GM21367 (cell line): ENCODE measurements around the gene CEP68.
"Not testable (repeated sequence)": the region's sequence is repeated elsewhere in the genome, so short reads cannot be mapped to it uniquely, and the experiment has no call there.

Experiments used
- ATAC-seq: cut with Tn5 transposase; IDR thresholded peaks from one replicate; pipeline ENCODE4 v1.9.1; 2021; ENCODE audit not compliant: unreplicated experiment

The CEP68 gene

DNA sequence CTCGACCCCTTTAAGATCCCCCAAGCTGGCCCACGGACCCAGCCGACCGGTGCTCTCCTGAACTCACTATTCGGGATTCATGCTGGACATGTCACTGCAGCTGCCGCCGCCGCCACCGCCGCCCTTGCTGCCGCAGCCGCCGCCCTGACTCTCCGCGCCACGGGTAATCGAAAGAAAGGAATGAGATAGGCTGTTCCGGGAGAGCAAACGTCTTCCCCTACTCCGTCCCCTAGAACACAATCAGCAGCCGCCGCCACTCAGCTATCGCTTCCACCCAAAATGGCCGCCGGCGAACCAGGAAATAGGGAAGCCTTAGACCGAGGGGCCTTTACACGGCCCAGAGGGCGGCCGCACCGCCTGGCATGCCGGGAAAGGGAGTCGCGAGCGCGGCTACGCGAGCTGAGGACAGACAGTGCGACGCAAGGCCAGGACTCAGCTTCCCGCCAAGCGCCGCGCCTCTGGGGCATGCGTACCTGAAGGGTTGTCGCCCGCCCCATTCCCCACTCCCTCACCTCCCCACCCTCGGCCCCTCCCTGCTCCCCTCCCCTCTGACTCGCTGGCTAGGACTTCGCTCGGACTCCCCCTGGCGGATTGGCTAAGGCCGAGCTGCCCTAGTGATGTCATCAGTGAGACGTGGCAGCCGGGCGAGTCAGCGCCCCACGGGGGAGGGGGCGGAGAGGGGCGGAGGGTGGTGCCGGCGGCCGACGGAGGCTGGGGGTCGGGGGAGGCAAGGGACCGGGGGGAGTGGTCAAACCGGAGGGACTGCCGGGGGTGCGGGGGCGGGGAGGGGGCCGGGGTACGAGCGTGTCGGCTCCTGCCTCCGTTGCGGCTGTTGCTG lies 73.8 kb downstream of the CEP68 start, which contains the start of gene RAB1A:
Gene RAB1A (minus strand): TSS at position 281 of the 838 bp plus-strand sequence. CDS start 191 bp downstream, at position 90.
- peak; percentile 93 for ATAC-seq

DNA sequence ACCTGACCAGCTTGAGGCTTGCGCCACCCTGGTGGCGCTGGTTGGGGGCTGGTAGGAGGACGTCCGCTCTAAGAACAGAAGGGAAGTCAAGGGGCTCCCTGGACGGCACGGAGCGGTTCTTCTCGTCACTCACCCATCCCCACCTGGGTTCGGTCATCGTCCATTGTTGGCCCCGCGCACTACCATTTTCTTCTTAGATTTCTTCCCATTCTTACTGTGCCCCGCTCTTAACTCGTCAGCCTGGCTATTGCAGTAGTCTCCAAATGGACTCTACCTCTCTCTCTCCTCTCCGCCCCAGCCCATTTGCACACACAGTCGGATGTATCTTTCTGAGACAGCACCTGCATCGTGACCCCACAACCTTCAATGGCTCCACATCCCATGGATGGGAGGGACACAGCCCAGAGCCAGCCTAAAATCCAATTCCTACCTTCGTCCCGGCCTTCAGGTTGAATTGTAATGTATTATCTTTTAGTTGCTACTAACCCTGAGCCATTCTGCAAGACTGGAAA lies 74.5 kb downstream of the CEP68 start:
- peak; percentile 28 for ATAC-seq

DNA sequence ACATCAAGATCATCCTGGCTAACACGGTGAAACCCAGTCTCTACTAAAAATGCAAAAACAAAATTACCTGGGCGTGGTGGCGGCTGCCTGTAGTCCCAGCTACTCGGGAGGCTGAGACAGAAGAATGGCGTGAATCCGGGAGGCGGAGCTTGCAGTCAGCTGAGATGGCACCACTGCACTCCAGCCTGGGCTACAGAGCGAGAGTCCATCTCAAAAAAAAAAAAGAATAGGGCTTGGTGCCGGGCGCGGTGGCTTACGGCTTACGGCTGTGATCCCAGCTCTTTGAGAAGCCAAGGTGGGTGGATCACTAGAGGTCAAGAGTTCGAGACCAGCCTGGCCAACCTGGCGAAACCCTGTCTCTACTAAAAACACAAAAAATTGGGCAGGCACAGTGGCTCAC lies 76.7 kb downstream of the CEP68 start:
- ATAC-seq = not testable (repeated sequence)

GRCh38 chr2:65133626-65134025 lies 77.4 kb downstream of the CEP68 start:
- no peak for ATAC-seq

GRCh38 chr2:65134158-65134557 lies 77.9 kb downstream of the CEP68 start:
- no peak for ATAC-seq

DNA sequence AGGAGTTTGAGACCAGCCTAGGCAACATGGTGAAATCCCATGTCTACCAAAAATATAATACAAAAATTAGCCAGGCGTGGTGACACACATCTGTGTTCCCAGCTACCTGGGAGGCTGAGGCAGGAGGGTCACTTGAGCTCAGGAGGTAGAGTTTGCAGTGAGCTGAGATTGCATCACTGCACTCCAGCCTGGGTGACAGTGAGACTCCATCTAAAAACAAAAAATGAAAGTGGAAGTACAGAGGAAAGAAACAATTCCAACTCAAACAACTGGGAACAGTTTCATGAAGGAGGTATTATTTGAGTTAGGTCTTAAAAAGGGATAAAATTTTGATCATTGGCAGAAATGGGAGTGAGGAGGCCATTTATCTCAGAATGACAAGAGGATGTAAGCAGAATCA lies 80.0 kb downstream of the CEP68 start:
- no peak for ATAC-seq
